Daoy (cell line): Measurements from ENCODE around the gene SLC37A3. TPM values are rescaled to one million over a fixed set of nuclear protein-coding genes. Genes with fewer than 3 reads are reported as not detected.
A peak's percentile ranks its signal among the peaks of the same experiment; 100 is the strongest.

Experiments
- DNase-seq: peaks from one replicate; pipeline ENCODE4 v3.0.0-alpha.2; 2015; ENCODE audit warnings: low read depth
- total RNA-seq: library from RNA; depleted of rRNA; stranded (reverse); fragments of >200 nt; shearing (Covaris generic); gene quantifications from 2 replicates; pipeline ENCODE4 v1.2.3, GENCODE V29; 2014

Gene SLC37A3
- total RNA-seq, 1 experiment from 2014 or later = 21.3 TPM

GRCh38 chr7:140400381-140400780 lies 2.1 kb upstream of the SLC37A3 start:
- no peak for DNase-seq

GRCh38 chr7:140398821-140399220 lies 491 bp upstream of the SLC37A3 start:
- no peak for DNase-seq

DNA sequence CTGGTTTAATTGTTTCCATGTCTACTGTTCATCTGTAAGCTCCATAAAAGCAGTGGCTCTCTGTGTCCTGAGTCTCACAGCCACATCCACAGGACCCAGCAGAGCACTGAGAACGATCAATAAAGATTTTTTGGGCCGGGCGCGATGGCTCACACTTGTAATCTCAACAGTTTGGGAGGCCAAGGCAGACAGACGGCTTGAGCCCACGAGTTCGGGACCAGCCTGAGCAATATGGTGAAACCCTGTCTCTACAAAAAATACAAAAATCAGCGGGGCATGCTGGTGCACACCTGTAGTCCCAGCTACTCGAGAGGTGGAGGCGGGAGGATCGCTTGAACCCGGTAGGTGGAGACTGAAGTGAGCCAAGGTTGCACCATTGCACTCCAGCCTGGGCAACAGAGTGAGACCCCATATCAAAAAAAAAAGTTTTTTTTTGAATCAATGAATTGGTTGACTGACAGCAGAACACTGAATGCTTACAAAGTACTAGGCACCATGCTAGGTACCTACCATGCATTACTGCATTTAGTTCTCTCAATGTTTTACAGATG lies 4.5 kb downstream of the SLC37A3 start:
- no peak for DNase-seq

- DNase-seq = no peak
These were observed 6.7 kb downstream of the SLC37A3 start for GRCh38 chr7:140391634-140392033.

DNA sequence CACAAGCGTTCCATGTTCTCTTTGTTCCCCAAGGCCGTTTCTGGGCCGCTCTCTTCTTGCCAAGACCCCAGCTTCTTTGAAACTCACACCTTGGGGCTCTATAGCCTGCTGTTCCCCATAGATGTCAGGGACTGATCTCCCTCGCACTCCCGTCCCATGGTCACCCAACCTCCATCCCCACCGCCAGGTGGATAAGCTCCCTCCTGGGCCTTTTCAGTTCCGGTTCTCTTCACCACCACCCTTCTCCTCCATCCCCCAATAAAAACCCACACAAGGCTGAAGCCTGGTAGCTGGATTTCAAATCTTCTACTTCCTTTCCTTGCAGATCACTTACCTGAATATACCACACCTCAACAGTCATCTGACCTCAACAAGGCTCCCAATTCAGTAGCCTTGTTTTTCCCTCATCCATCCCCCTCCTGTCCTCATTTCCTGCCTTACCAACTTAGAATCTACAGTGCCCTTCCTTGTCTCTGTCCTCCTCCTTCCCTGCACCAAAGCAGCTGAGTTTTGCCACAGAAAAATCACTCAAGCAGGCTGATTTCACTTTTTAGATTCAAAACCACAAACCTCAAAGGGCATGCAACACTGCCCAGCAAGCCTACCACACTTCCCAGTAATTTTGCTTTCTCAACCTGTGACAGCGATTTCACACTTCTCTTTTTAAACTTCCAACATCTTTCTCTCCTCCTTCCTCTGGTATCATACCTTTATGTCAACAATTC lies 7.7 kb downstream of the SLC37A3 start:
- peak; percentile 20 for DNase-seq

GRCh38 chr7:140390034-140390433 lies 8.3 kb downstream of the SLC37A3 start:
- DNase-seq = no peak

GRCh38 chr7:140389445-140389844 lies 8.9 kb downstream of the SLC37A3 start:
- DNase-seq = no peak

GRCh38 chr7:140384894-140385545 lies 13.3 kb downstream of the SLC37A3 start:
- no peak for DNase-seq

DNA sequence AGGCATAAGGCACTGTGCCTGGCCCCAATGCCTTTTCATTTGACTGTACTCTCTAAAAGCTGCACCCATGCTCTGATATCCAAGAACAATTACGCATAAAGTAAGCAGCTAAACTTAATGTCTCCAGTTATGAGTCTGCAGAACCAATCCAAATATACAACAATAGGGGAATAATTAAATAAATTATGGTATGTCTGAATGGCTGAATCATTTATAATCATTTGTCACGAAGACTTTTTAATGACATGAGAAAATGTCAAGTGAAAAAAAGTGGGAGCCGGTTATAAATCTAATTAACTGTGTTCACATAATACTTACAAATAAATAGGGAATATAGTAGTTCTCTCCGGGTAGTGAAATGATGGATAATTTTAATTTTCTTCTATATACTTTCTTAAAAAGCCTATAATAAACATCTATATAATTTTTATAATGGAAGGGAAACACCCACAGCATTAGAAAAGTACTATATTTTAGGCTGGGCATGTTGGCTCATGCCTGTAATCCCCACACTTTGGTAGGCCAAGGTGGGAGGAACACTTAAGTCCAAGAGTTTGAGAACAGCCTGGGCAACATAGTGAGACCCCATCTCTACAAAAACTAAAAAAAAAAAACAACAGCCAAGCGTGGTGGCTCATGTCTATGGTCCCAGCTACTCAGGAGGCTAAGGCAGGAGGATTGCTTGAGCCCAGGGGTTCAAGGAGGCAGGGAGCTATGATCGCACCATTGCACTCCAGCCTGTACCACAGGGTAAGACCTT lies 14.2 kb downstream of the SLC37A3 start:
- DNase-seq = no peak

DNA sequence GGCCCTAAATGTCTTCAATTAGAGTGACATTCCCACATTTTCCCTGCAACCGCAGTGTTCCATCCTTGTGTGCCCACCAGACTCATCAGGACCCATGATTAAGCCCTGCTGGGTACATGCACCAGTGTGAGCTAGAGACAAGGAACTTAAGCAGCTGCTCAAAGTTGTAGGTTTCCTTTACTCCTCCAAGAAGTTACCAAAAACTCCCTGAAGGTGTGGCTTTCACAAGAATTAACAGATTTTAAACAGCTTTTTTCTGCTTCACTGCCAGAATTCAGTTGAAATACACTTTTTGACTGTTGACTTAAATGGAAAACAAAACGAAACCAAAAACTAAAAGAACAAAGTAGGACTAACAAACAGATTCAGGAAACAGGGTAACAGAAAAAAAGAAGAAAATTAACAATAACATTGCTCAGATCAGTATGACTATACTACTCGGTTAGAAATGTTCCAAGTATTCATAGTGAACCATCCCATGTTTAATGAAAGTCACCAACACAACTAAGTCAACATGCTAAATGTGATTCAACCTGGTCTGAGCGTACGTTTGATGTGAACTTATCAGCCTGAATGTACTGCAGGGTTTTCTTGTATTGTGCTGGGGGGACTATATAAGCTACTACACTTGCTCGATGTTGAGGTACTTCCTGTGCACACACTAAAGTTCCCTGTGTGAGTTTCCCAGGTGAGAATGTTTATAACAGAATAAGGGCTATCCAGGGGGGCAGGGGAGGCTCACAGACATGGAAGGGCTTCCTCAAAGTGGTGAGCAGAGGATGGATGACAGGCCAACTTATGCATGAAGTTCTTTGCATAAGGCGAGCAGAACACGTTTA lies 22.2 kb downstream of the SLC37A3 start:
- DNase-seq = no peak

DNA sequence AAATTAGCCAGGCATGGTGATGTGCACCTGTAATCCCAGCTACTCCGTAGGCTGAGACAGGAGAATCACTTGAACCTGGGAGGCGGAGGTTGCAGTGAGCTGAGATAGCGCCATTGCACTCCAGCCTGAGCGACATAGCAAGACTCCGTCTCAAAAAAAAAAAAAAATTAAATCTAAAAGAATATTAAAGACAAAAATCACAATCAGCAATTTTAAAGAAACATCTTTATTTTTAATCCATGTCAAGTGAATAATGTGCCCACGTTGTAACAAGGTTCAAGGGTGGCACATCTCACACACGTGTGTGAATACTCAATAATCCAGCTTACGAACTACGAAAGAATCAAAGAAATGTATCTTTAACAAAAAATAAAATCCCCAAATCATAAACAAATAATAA lies 23.0 kb downstream of the SLC37A3 start:
- no peak for DNase-seq

DNA sequence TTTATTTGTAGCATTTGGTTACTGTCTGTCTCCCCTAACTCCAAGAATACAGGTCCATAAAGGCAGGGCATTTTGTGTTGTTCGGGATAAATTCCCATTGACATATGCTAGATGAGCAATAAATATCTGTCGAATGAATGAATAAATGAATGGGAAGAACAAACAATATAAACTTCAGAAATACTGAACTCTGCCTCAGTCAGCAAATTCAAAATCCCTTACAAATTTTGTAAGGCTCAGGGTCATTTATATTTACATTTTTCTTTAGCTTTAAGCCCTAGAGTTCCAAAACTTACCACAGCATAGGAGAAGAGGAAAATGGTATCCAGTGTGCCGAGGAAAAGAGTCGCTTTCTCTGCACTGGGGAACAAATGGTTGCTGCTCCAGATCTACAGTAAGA lies 29.0 kb downstream of the SLC37A3 start:
- no peak for DNase-seq

GRCh38 chr7:140367528-140367927 lies 30.8 kb downstream of the SLC37A3 start:
- peak; percentile 6 for DNase-seq

DNA sequence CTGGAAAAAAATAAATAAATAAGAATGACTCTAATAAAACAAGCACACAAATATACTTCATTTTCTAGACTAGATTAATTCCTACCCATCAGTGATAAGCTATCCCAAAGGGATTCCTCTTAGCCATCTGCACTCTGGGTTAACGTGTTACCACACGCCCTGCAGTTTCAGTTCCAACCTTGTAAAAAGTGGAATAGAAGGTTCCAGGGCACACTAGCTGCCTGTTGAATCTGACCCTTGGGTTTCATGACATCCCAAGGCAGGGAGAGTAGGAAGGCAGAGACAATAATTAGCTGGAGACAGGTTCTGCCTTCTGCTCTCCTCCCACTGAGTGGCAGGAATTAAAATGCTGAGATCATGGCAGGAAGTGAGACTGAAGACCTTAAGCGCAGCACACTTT lies 33.5 kb downstream of the SLC37A3 start:
- DNase-seq = no peak

- DNase-seq = no peak
These were observed 37.6 kb downstream of the SLC37A3 start for GRCh38 chr7:140360697-140361229.

DNA sequence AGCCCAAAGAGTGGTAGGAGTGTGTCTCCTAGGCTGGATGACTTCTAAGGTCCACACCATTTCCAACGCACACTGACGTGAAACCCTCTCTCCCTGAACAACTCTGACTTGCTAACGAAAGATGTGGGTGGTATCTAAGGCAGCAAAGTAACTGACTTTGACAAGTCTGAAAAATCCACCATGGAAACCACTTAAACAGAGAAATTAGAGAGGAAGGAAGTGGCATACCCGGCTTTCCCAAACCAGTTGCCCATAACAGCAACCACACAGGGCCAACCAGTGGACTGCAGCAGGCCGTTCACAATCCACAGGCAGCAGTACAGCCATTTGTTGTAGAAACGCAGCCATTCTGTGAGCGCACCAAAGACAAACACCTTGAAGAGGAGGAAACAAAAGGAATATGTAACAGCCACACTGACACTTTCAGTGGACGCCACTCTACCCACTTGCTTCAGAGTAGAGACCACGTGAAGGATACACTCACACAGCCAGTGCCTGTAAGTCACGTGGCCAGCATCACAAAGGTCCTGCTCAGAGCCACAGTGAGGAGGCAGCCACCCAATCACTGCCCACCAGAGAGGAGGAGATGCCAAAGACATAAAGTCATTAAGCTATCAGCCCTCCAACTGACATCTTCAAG lies 39.8 kb downstream of the SLC37A3 start:
- DNase-seq = no peak

DNA sequence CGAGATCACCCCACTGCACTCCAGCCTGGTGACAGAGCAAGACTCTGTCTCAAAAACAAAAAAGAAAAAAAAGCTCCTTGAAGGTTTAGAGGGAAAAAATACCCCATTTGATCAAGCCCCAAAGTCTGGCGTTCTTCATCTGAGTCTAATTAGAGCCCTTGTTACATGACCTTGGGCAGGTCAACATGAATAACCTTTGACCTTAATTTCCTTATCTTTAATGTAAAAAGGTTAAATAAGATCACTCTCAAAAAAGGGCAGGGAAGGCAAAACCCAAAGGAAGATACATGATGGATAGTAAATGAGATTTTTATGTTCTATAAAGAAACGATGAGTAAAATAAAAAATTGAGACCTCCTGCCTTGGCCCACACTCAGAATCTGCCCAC lies 40.3 kb downstream of the SLC37A3 start:
- DNase-seq = no peak

DNA sequence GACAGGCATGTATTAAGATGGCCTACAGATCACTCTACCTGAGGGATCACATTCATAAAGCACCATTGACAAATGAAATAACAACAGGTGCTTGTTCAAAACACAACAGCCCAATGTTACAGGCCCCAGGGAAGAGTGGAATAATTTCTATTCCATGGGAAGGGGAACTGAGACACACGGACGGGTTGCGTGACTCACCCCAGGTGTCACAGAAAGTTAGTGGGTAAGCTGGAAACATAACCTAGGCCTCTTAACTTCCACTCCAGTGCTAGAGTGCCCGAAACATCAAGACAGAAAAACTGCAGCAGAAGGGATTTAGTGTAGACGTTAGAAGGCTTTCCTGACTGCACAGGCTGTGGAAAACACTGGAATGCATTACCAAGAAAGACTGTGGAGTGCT lies 48.3 kb downstream of the SLC37A3 start:
- no peak for DNase-seq

DNA sequence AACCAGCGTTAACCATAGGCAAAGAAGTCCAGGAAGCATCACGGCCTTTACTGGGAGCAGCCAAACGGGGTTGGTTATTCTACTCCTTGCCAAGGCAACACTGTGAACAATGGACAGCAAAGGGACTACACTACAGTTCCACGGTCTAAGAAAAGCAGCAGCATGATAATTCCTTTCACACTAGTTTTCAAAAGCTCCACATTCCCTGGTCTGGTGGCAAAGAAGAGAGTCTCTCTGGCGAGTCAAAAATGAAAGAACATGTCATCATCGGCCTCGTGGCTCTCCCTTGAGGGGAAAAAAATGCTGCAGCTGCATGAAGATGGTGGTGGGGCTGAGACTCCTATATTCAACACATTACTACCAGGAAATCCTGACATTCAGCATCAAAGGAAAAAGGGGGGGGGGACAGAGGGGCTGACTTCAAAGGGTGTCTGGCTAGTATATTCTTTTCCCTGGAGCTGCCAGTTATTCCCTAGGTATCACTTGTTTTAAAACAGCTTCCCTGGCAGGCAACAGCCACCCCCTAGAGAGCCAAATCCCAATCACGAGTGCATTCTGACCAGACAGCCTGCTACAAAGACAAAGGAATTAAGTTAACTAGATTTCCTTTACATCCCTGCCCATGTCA lies 49.1 kb downstream of the SLC37A3 start:
- DNase-seq = no peak

GRCh38 chr7:140348161-140348849 lies 50.0 kb downstream of the SLC37A3 start:
- no peak for DNase-seq
